DOHH2 (cell line): ENCODE data around the gene HOXA13.

ENCODE experiments used
- H3F3A ChIP-seq: fragments of 200-600 bp; sonication (generic), shearing (Covaris generic); 2 replicates; pipeline ENCODE4 v1.6.0; 2016; ENCODE audit warnings: antibody characterized with exemption, mild to moderate bottlenecking; ENCODE audit not compliant: control insufficient read depth, insufficient read depth
- H3K27ac ChIP-seq: fragments of 200-600 bp; sonication (generic); 2 replicates; pipeline ENCODE4 v1.5.1; 2014; ENCODE audit warnings: low read depth, mild to moderate bottlenecking, low read length, moderate library complexity
- H3K27me3 ChIP-seq: fragments of 200-600 bp; sonication (generic); 2 replicates; pipeline ENCODE4 v1.6.1; 2014; ENCODE audit warnings: mild to moderate bottlenecking, low read length, mixed read lengths; ENCODE audit not compliant: control insufficient read depth
- H3K36me3 ChIP-seq: fragments of 200-600 bp; sonication (generic); 2 replicates; pipeline ENCODE4 v1.6.1; 2014; ENCODE audit warnings: mild to moderate bottlenecking, low read length, moderate library complexity, mixed read lengths; ENCODE audit not compliant: control insufficient read depth
- H3K4me1 ChIP-seq: fragments of 200-600 bp; sonication (generic); 2 replicates; pipeline ENCODE4 v1.6.1; 2014; ENCODE audit warnings: mild to moderate bottlenecking, low read length, mixed read lengths; ENCODE audit not compliant: control insufficient read depth
- H3K4me2 ChIP-seq: fragments of 200-600 bp; sonication (generic); 2 replicates; pipeline ENCODE4 v1.6.0; 2014; ENCODE audit warnings: mild to moderate bottlenecking, low read length, moderate library complexity
- H3K4me3 ChIP-seq: fragments of 200-600 bp; sonication (generic); 2 replicates; pipeline ENCODE4 v1.5.1; 2014; ENCODE audit warnings: mild to moderate bottlenecking, low read length, mixed read lengths
- H3K79me2 ChIP-seq: fragments of 200-600 bp; sonication (generic); 2 replicates; pipeline ENCODE4 v1.6.1; 2014; ENCODE audit warnings: mild to moderate bottlenecking, low read length, mixed read lengths; ENCODE audit not compliant: control insufficient read depth
- H3K9me2 ChIP-seq: fragments of 200-600 bp; sonication (generic); replicated peaks from 2 replicates; pipeline ENCODE4 v1.6.1; 2014; ENCODE audit warnings: mild to moderate bottlenecking, low read length, mixed read lengths; ENCODE audit not compliant: control insufficient read depth
- H3K9me3 ChIP-seq: fragments of 200-600 bp; sonication (generic); 2 replicates; pipeline ENCODE4 v1.6.1; 2014; ENCODE audit warnings: antibody characterized with exemption, low read length, mixed read lengths; ENCODE audit not compliant: control insufficient read depth, insufficient read depth
- H4K20me1 ChIP-seq: fragments of 200-600 bp; sonication (generic); 2 replicates; pipeline ENCODE4 v1.6.0; 2014; ENCODE audit warnings: low read depth, mild to moderate bottlenecking, antibody characterized with exemption, low read length, moderate library complexity; ENCODE audit not compliant: control insufficient read depth, insufficient read depth
- EZH2phosphoT487 ChIP-seq: fragments of 200-600 bp; sonication (generic); IDR thresholded peaks from 2 replicates; pipeline ENCODE4 v1.6.1; 2017; ENCODE audit warnings: borderline replicate concordance, mild to moderate bottlenecking, antibody characterized with exemption, low read length, moderate library complexity, mixed read lengths
- TF ChIP-seq, protein P1 (sequence below): fragments of 200-600 bp; sonication (generic); IDR thresholded peaks from one replicate; pipeline ENCODE4 v1.5.1; 2014; ENCODE audit warnings: antibody characterized with exemption, mild to moderate bottlenecking, low read depth, low read length; ENCODE audit not compliant: poor library complexity, severe bottlenecking

Gene HOXA13

DNA sequence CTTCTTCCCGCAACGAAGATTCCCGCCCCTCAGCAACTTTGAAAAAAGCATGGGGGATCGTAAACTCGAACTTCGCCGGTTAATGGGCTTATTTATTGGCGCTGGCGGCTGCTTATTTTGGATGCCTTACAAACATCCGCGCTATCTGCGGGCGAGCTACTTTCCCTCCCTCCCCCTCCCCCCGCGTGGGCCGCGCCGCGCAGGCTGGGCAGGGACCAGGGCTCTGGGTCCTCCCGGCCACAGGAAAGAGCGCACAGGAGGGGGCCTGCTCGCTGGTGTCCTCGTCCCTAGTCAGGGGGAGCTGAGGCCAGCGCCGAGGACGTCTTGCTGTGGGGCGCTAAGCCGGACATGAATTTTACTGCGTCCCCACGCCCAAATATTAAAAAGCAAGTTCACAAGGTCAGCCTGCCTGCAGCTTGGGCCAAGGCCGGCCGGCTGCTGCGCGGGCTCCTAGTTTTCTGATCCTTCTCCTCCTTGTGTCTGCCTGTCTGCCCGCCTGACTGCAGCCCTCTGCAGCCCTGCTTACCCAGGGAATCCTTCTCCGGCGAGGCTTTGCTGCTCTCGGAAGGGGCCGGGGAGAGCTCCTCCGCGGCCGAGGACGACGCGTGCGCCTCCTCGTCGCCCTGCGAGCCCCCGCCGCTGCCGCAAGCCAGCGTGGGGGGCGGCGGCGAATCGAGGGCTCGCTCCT, 26.9 kb downstream of the HOXA13 start:
- Histone ChIP-seq H3F3A (peaks cover 10% of the 10 kb centered on the region), H3K4me3 (peak overlapping the region; percentile 66), H3K4me2 (peak overlapping the region; percentile 73), H3K27ac (no peak overlapping the region), H4K20me1 (peaks cover 5% of the 10 kb centered on the region; the same call in 1 of the 2 replicates), H3K27me3 (peaks cover 73% of the 10 kb centered on the region), H3K79me2 (no peaks in the 10 kb centered on the region), H3K9me2 (no peaks in the 10 kb centered on the region), H3K4me1 (peaks cover 13% of the 10 kb centered on the region), H3K9me3 (no peaks in the 10 kb centered on the region), H3K36me3 (no peaks in the 10 kb centered on the region)
- TF ChIP-seq, protein P1, sequence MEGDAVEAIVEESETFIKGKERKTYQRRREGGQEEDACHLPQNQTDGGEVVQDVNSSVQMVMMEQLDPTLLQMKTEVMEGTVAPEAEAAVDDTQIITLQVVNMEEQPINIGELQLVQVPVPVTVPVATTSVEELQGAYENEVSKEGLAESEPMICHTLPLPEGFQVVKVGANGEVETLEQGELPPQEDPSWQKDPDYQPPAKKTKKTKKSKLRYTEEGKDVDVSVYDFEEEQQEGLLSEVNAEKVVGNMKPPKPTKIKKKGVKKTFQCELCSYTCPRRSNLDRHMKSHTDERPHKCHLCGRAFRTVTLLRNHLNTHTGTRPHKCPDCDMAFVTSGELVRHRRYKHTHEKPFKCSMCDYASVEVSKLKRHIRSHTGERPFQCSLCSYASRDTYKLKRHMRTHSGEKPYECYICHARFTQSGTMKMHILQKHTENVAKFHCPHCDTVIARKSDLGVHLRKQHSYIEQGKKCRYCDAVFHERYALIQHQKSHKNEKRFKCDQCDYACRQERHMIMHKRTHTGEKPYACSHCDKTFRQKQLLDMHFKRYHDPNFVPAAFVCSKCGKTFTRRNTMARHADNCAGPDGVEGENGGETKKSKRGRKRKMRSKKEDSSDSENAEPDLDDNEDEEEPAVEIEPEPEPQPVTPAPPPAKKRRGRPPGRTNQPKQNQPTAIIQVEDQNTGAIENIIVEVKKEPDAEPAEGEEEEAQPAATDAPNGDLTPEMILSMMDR: no peak
- TF ChIP-seq EZH2phosphoT487: no peak

DNA sequence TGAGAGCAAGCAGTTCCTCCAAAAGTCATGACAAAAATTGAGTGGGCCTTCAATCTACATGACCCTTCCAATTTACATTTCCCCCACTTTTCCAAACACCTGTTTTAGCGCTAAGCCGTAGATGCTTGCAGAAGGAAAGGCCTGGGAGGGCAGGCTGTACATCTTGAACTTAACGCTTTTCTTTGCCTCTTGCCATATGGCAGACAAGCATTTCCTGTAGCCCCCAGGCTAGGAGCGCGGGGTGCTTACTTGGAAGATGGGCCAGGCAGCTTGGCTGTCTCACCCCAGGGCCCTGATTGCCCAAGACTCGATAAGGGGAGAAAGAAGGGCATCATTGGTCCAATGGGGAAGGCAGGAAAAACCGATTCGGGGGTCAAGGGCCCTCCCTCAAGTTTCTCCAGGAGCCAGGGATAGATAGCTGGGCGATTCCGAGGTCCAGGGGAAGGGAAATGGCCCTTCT, 27.5 kb downstream of the HOXA13 start:
- Histone ChIP-seq H3K27me3 (peaks cover 79% of the 10 kb centered on the region), H4K20me1 (peaks cover 5% of the 10 kb centered on the region; the same call in 1 of the 2 replicates), H3K27ac (no peak overlapping the region), H3K4me2 (peak overlapping the region; percentile 73; the same call in 1 of the 2 replicates), H3K79me2 (no peaks in the 10 kb centered on the region), H3F3A (peaks cover 10% of the 10 kb centered on the region), H3K9me3 (no peaks in the 10 kb centered on the region), H3K9me2 (no peaks in the 10 kb centered on the region), H3K4me1 (peaks cover 13% of the 10 kb centered on the region), H3K4me3 (no peak overlapping the region), H3K36me3 (no peaks in the 10 kb centered on the region)
- TF ChIP-seq EZH2phosphoT487: no peak
- TF ChIP-seq, protein P1: no peak

DNA sequence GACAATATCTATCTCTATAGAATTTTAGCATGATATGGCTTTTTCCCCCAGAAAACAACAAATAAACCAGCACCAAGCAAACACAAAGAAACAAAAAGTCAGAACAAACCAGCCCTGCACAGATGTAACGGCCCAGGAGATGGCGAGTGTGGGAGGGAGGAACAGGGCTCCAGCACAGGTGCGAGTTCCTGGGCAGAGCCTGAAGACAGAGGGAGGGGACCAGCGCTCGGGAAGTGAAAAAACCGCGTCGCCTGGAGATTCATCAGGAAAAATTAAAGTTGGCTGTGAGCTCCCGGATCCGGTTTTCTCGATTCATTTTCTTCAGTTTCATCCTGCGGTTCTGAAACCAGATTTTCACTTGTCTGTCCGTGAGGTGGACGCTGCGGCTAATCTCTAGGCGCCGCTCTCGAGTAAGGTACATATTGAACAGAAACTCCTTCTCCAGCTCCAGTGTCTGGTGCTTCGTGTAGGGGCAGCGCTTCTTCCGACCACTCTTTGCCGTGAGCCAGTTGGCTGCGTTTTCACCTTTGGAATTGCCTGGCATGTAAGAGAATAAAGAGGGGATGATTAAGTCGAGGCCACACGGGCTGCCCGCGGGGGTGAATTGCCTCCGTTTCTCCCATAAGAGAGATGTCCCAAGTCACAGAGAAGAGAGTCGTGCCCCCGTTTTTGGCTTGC, 28.1 kb downstream of the HOXA13 start:
- Histone ChIP-seq H3K27me3 (peaks cover 85% of the 10 kb centered on the region), H3K4me1 (peaks cover 13% of the 10 kb centered on the region), H3K9me2 (no peaks in the 10 kb centered on the region), H3K9me3 (no peaks in the 10 kb centered on the region), H3K27ac (no peak overlapping the region), H4K20me1 (peaks cover 5% of the 10 kb centered on the region; the same call in 1 of the 2 replicates), H3K4me3 (no peak overlapping the region), H3F3A (peaks cover 10% of the 10 kb centered on the region), H3K36me3 (no peaks in the 10 kb centered on the region), H3K4me2 (no peak overlapping the region), H3K79me2 (no peaks in the 10 kb centered on the region)
- TF ChIP-seq, protein P1: no peak
- TF ChIP-seq EZH2phosphoT487: no peak
